ENCODE results near the gene INTS3.

INTS3 gene

GRCh38 chr1:153789478-153790034 lies 61.7 kb downstream of the INTS3 start:
- TF ChIP-seq, protein P1, sequence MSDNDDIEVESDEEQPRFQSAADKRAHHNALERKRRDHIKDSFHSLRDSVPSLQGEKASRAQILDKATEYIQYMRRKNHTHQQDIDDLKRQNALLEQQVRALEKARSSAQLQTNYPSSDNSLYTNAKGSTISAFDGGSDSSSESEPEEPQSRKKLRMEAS (IDR thresholded peaks at IDR 0.05) = no peak
- TF ChIP-seq TAF1 (IDR thresholded peaks at IDR 0.05; ENCODE audit: low read depth) = no peak
- TF ChIP-seq FOXM1 (IDR thresholded peaks at IDR 0.05; ENCODE audit: borderline replicate concordance, low read depth) = no peak
- no peak for TF ChIP-seq TEAD4 (IDR thresholded peaks at IDR 0.05)
- TF ChIP-seq USF1 (IDR thresholded peaks at IDR 0.05) = no peak
- no peak for TF ChIP-seq YY1 (IDR thresholded peaks at IDR 0.05; ENCODE audit: low read depth)
- TF ChIP-seq EGR1 (IDR thresholded peaks at IDR 0.05) = no peak
- TF ChIP-seq NFIC (IDR thresholded peaks at IDR 0.05) = no peak
- TF ChIP-seq RAD21 (IDR thresholded peaks at IDR 0.05; ENCODE audit: low read depth) = no peak; the same call in 1 of the 2 replicates
- no peak for TF ChIP-seq ZBTB7A (IDR thresholded peaks at IDR 0.05; ENCODE audit: low read depth)
- TF ChIP-seq EP300 (IDR thresholded peaks at IDR 0.05; ENCODE audit: borderline replicate concordance) = no peak
- TF ChIP-seq REST (IDR thresholded peaks at IDR 0.05; ENCODE audit: low read depth) = no peak
- no peak for TF ChIP-seq CREB1 (IDR thresholded peaks at IDR 0.05; ENCODE audit: low read depth)
- no peak for TF ChIP-seq CEBPB (IDR thresholded peaks at IDR 0.05)
- TF ChIP-seq TCF12 (IDR thresholded peaks at IDR 0.05; ENCODE audit: low read depth) = no peak

DNA sequence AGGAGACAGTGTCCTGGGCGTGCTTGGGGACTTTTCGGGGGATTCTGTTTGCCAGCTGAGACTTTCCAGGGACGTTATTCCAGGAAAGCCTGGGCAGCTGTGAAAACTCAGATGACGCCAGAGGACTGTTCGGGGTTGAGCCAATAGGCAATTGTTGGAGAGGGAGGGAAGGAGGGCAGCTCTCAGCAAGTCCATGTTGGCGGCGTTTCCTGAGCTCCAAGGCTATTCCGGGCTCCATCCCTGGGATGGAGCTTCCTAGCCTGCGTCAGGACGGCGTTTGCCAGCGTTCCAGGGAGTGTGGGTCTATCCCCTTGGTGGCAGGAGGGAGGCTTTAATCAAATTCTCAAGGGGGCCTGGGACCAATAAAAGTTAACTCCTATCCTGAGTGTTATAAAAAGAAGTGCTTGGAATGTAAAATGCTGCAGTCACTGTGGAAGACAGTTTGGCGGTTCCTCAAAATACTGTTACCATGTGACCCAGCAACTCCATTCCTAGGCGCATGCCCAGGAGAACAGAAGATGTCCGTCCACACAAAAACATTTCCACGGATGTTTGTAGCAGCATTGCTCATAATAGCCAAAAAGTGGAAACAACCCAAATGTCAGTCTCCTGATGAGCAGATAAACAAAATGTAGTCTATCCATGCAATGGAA lies 62.6 kb downstream of the INTS3 start:
- TF ChIP-seq FOXM1 (IDR thresholded peaks at IDR 0.05; ENCODE audit: borderline replicate concordance, low read depth) = no peak
- TF ChIP-seq REST (IDR thresholded peaks at IDR 0.05; ENCODE audit: low read depth) = no peak
- no peak for TF ChIP-seq YY1 (IDR thresholded peaks at IDR 0.05; ENCODE audit: low read depth)
- TF ChIP-seq EGR1 (IDR thresholded peaks at IDR 0.05) = no peak
- TF ChIP-seq CREB1 (IDR thresholded peaks at IDR 0.05; ENCODE audit: low read depth) = no peak
- TF ChIP-seq RAD21 (IDR thresholded peaks at IDR 0.05; ENCODE audit: low read depth) = no peak
- TF ChIP-seq NFIC (IDR thresholded peaks at IDR 0.05) = no peak
- no peak for TF ChIP-seq TEAD4 (IDR thresholded peaks at IDR 0.05)
- no peak for TF ChIP-seq TAF1 (IDR thresholded peaks at IDR 0.05; ENCODE audit: low read depth)
- no peak for TF ChIP-seq ZBTB7A (IDR thresholded peaks at IDR 0.05; ENCODE audit: low read depth)
- TF ChIP-seq CEBPB (IDR thresholded peaks at IDR 0.05) = no peak
- TF ChIP-seq USF1 (IDR thresholded peaks at IDR 0.05) = no peak
- TF ChIP-seq, protein P1 (IDR thresholded peaks at IDR 0.05) = no peak
- no peak for TF ChIP-seq TCF12 (IDR thresholded peaks at IDR 0.05; ENCODE audit: low read depth)
- no peak for TF ChIP-seq EP300 (IDR thresholded peaks at IDR 0.05; ENCODE audit: borderline replicate concordance)

- TF ChIP-seq EGR1 (IDR thresholded peaks at IDR 0.05) (no peak), USF1 (IDR thresholded peaks at IDR 0.05) (no peak), REST (IDR thresholded peaks at IDR 0.05; ENCODE audit: low read depth) (no peak), TCF12 (IDR thresholded peaks at IDR 0.05; ENCODE audit: low read depth) (no peak)
Measured at GRCh38 chr1:153790966-153791647, 63.3 kb downstream of the INTS3 start.
